Measurements from ENCODE around the gene CST6.

DNA sequence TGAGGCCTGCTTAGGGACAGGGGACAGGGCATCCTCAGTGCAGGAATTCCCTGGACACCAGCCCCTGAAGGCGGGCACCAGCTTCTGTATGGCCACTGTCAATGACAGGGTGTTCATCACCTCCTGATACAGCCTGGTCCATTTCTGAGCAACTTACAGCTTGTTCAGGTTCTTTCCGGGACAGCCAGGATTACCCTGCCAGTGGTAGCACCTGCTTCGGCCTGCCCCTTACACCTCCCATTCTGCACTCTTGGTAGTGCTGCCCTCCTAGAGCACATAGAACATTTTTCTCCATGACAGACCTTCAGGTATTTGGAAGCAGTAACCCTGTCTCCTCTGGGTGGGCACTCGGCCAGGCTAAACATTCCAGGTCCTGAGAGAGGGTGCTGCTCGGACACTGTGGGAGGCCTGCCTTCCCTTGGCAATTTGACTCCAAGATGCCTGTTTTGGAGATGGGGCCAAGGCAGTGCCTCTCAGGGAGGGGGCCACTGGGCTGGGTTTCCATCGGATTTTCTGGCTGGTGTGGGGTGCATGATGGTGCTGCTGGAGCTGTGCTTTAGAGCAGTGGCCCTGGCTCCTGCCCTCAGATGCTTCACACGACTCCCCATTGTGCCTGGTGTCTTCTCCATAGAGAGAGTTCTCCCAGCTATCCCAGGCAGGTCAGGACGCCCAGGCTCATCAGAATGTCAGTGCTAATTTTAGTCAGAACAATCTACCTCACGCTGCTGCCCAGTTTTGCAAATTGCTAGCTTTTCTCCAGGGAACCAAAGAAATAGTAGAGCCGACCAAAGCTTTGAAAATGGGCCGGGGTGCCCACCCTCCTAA, 35.9 kb downstream of the CST6 start:
- TF ChIP-seq CTCF (IDR thresholded peaks at IDR 0.05 in 8 of 11, conservative IDR thresholded peaks at IDR 0.05 in 3 of 11), result no peak
- TF ChIP-seq POLR2AphosphoS5 (IDR thresholded peaks at IDR 0.05), result no peak
- TF ChIP-seq POLR2A (IDR thresholded peaks at IDR 0.05), result no peak

All from spleen (tissue), 7 donors.